PC-9 (cell line): ENCODE results near the gene IQCH. TPM values are rescaled to one million over a fixed set of nuclear protein-coding genes. Genes with fewer than 3 reads are reported as not detected.

Source experiments
- BruUV-seq: library from RNA; stranded (reverse); fragments of 400-500 nt; replicated peaks from 2 replicates; lab custom pipeline; 2021; lab: Mats Ljungman, UMichigan
- CTCF ChIA-PET: fragments of 300-600 bp; sonication (Branson Sonifier 250); formaldehyde crosslinking; loops from one replicate; lab custom pipeline; 2022; ENCODE audit warnings: antibody characterized with exemption; lab: Charles Lee
- POLR2A ChIA-PET: fragments of 300-600 bp; sonication (Branson Sonifier 250); formaldehyde crosslinking; loops from one replicate; lab custom pipeline; 2022; ENCODE audit warnings: antibody characterized with exemption; ENCODE audit not compliant: unreplicated experiment; lab: Charles Lee
- DNase-seq, 2 experiments: peaks; one replicate each; pipeline versions ENCODE4 v3.0.0 to v3.0.0-alpha.2; 2015 to 2022; ENCODE audit warnings: mixed read lengths in 1 of 2
- H2AFZ ChIP-seq: fragments of 200-600 bp; sonication (generic); 2 replicates; pipeline ENCODE4 v1.8.1; 2017; ENCODE audit warnings: antibody characterized with exemption
- H3F3A ChIP-seq: fragments of 200-600 bp; sonication (generic); 2 replicates; pipeline ENCODE4 v1.8.1; 2017; ENCODE audit warnings: antibody characterized with exemption, mild to moderate bottlenecking, low read depth; ENCODE audit not compliant: insufficient read depth
- H3K27ac ChIP-seq: fragments of 200-600 bp; sonication (generic); 2 replicates; pipeline ENCODE4 v1.6.1; 2016; ENCODE audit warnings: mixed run types
- H3K27me3 ChIP-seq: fragments of 200-600 bp; sonication (generic); 2 replicates; pipeline ENCODE4 v1.6.1; 2016; ENCODE audit warnings: low read depth, mixed run types; ENCODE audit not compliant: insufficient read depth
- H3K36me3 ChIP-seq: fragments of 200-600 bp; sonication (generic); 2 replicates; pipeline ENCODE4 v1.6.1; 2016; ENCODE audit warnings: low read depth, mixed run types
- H3K4me1 ChIP-seq: fragments of 200-600 bp; sonication (generic); replicated peaks from 2 replicates; pipeline ENCODE4 v1.6.1; 2016; ENCODE audit warnings: mixed run types; ENCODE audit not compliant: insufficient read depth
- H3K4me2 ChIP-seq: fragments of 200-600 bp; sonication (generic); 2 replicates; pipeline ENCODE4 v1.6.1; 2017; ENCODE audit warnings: mixed run types
- H3K4me3 ChIP-seq: fragments of 200-600 bp; sonication (generic); 2 replicates; pipeline ENCODE4 v1.6.1; 2016; ENCODE audit warnings: mixed run types
- H3K79me2 ChIP-seq: fragments of 200-600 bp; sonication (generic); 2 replicates; pipeline ENCODE4 v1.6.1; 2017; ENCODE audit warnings: low read depth, mixed run types
- H3K9me2 ChIP-seq: fragments of 200-600 bp; sonication (generic); 2 replicates; pipeline ENCODE4 v1.8.1; 2017; ENCODE audit warnings: mild to moderate bottlenecking; ENCODE audit not compliant: insufficient read depth
- H3K9me3 ChIP-seq: fragments of 200-600 bp; sonication (generic); 2 replicates; pipeline ENCODE4 v1.8.1; 2016; ENCODE audit warnings: low read depth; ENCODE audit not compliant: insufficient read depth
- H4K20me1 ChIP-seq: fragments of 200-600 bp; sonication (generic); 2 replicates; pipeline ENCODE4 v1.8.1; 2017; ENCODE audit not compliant: insufficient read depth
- CTCF ChIP-seq: fragments of 200-600 bp; sonication (generic); conservative IDR thresholded peaks from 2 replicates; pipeline ENCODE4 v1.6.1; 2017; ENCODE audit warnings: mixed run types, antibody characterized with exemption, mild to moderate bottlenecking, moderate library complexity
- EZH2 ChIP-seq: fragments of 200-600 bp; sonication (generic); IDR thresholded peaks from 2 replicates; pipeline ENCODE4 v1.8.0; 2017; ENCODE audit warnings: antibody characterized with exemption, low read depth
- intact Hi-C: fragments of 100-400 bp; cut with micrococcal nuclease; formaldehyde crosslinking; loops from one replicate; pipeline ENCODE4 v1.10.0; 2022; ENCODE audit not compliant: unreplicated experiment
- total RNA-seq: library from RNA; stranded (reverse); gene quantifications from 2 replicates; pipeline ENCODE4 v1.2.3, GENCODE V29; 2021

IQCH gene
- total RNA-seq, 1 experiment from 2014 or later = 7.5 TPM

DNA sequence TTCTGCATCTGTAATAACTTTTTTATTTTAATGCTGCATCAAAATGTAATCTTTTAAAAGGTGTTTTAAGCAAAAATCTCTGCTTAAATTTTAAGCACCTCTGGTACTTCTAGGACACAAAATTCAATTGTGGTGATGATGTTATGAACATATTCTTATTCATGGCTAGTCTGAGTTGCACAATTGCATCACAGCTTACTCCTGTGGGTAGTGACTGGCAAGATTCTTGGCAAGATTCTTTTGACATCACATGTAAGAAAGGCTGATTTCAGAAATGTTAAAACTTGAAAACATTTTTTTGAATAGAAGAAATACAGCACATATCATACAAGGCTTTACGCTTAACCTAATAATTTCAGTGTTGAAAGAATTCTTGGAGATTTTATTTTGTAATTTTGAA is 35.7 kb downstream of the IQCH start:
- ChIA-PET CTCF (no interaction called here), POLR2A (no interaction called here)
- BruUV-seq = no TSS peak
- DNase-seq = no peak
- H3K79me2 ChIP-seq = no peaks in the 10 kb centered on the region
- no peaks in the 10 kb centered on the region for H3K4me1 ChIP-seq
- H3K27ac ChIP-seq = no peak overlapping the region
- intact Hi-C loops = no loop called here
- H4K20me1 ChIP-seq = no peaks in the 10 kb centered on the region
- no peaks in the 10 kb centered on the region for H3K27me3 ChIP-seq
- H3K9me3 ChIP-seq = no peaks in the 10 kb centered on the region
- no peak for TF ChIP-seq EZH2
- TF ChIP-seq CTCF = no peak
- H3K4me3 ChIP-seq = no peak overlapping the region
- no peak overlapping the region for H3K4me2 ChIP-seq
- no peaks in the 10 kb centered on the region for H3K9me2 ChIP-seq
- no peak overlapping the region for H2AFZ ChIP-seq
- H3F3A ChIP-seq = no peaks in the 10 kb centered on the region
- H3K36me3 ChIP-seq = no peaks in the 10 kb centered on the region

DNA sequence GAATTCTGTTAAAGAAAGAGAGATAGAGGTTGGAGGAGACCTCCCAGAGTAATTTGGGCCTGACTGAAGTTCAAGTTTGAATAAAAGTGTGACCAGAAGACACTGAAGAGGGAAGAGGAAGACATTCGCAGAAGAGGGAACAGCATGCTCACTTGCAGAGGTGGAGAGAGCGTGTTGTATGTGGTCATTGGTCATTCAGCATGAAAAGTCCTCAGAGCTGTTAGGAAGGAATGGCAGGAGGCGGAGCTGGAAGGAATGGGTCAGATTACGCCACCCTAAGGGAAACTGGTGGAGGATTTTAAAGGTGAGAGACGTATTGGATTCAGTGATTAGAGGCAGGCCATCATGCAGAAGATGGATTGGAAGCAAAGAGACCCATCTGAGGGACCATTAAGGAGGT is 41.6 kb downstream of the IQCH start:
- H3K9me2 ChIP-seq = no peaks in the 10 kb centered on the region
- TF ChIP-seq CTCF (no peak), EZH2 (no peak)
- H3K27me3 ChIP-seq = no peaks in the 10 kb centered on the region
- ChIA-PET CTCF (no interaction called here), POLR2A (no interaction called here)
- H3K36me3 ChIP-seq = no peaks in the 10 kb centered on the region
- H3K79me2 ChIP-seq = no peaks in the 10 kb centered on the region
- no peak overlapping the region for H3K27ac ChIP-seq
- BruUV-seq = no TSS peak
- no peak overlapping the region for H3K4me2 ChIP-seq
- intact Hi-C loops = no loop called here
- H3K4me1 ChIP-seq = no peaks in the 10 kb centered on the region
- H3K9me3 ChIP-seq = no peaks in the 10 kb centered on the region
- no peak overlapping the region for H2AFZ ChIP-seq
- H3K4me3 ChIP-seq = no peak overlapping the region
- H3F3A ChIP-seq = no peaks in the 10 kb centered on the region
- no peak for DNase-seq
- H4K20me1 ChIP-seq = no peaks in the 10 kb centered on the region

- no peaks in the 10 kb centered on the region for H3K9me2 ChIP-seq
- no peaks in the 10 kb centered on the region for H3K27me3 ChIP-seq
- ChIA-PET CTCF (no interaction called here), POLR2A (no interaction called here)
- H3K4me1 ChIP-seq = no peaks in the 10 kb centered on the region
- no peak overlapping the region for H2AFZ ChIP-seq
- no peaks in the 10 kb centered on the region for H4K20me1 ChIP-seq
- no peaks in the 10 kb centered on the region for H3K36me3 ChIP-seq
- no peaks in the 10 kb centered on the region for H3K9me3 ChIP-seq
- no peaks in the 10 kb centered on the region for H3F3A ChIP-seq
- no peak overlapping the region for H3K4me3 ChIP-seq
- H3K4me2 ChIP-seq = no peak overlapping the region
- no peak for DNase-seq
- intact Hi-C loops = no loop called here
- no peaks in the 10 kb centered on the region for H3K79me2 ChIP-seq
- no peak for TF ChIP-seq CTCF
- no peak for TF ChIP-seq EZH2
- no peak overlapping the region for H3K27ac ChIP-seq
- BruUV-seq = no TSS peak
Observed at GRCh38 chr15:67296684-67297083, 42.1 kb downstream of the IQCH start.
